Measurements from ENCODE around the gene MFSD6L.

The MFSD6L gene

DNA sequence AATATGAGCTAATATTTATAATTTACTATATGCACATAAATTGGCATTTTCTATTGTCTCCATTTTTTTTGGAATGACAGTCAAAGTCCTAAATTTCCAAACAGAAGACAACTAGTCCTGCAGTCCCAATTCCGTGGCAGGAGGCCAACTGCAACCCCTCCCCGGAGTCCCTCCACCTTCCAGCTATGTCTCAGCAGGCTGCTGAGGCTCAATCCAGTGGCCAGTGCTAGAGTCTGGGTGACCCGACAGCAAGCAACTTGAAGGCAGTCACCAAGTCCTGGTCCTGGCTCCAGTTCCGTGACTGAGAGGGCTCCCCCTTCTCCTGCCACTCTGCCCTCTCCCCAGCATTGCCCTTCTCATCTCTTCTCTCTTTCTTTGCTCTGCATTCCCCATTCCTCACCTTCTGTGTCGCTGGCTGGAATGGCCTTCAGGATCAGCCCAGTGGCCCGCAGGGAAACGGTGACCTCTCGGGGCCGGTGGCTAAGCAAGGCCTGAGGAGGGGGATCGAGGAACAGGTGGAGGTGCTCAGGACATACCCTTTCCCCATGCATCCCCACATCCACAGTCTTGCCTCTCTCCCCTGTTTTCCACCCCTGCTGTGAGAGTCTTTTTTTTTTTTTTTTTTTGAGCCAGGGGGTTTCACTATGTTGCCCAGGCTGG, 22.4 kb upstream of the MFSD6L start:
- H3K27ac ChIP-seq (ENCODE audit: low read depth, low read length), result no peak overlapping the region
- no peaks in the 10 kb centered on the region for H3K9me2 ChIP-seq (replicated peaks; ENCODE audit: insufficient read depth, low read length)
- TF ChIP-seq EZH2phosphoT487 (conservative IDR thresholded peaks at IDR 0.05; ENCODE audit: low read length), result no peak
- TF ChIP-seq, protein P1, sequence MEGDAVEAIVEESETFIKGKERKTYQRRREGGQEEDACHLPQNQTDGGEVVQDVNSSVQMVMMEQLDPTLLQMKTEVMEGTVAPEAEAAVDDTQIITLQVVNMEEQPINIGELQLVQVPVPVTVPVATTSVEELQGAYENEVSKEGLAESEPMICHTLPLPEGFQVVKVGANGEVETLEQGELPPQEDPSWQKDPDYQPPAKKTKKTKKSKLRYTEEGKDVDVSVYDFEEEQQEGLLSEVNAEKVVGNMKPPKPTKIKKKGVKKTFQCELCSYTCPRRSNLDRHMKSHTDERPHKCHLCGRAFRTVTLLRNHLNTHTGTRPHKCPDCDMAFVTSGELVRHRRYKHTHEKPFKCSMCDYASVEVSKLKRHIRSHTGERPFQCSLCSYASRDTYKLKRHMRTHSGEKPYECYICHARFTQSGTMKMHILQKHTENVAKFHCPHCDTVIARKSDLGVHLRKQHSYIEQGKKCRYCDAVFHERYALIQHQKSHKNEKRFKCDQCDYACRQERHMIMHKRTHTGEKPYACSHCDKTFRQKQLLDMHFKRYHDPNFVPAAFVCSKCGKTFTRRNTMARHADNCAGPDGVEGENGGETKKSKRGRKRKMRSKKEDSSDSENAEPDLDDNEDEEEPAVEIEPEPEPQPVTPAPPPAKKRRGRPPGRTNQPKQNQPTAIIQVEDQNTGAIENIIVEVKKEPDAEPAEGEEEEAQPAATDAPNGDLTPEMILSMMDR (IDR thresholded peaks at IDR 0.05; ENCODE audit: insufficient read depth, low read length, poor library complexity, severe bottlenecking), result no peak
- no peaks in the 10 kb centered on the region for H3K27me3 ChIP-seq (ENCODE audit: low read length)
- no peak overlapping the region for H3K4me3 ChIP-seq (ENCODE audit: insufficient read depth, low read length, poor library complexity, severe bottlenecking)
- H3K36me3 ChIP-seq (ENCODE audit: low read length), result no peaks in the 10 kb centered on the region
- no peak overlapping the region for H3K4me2 ChIP-seq (ENCODE audit: low read depth, low read length, poor library complexity, severe bottlenecking)
- no peaks in the 10 kb centered on the region for H3F3A ChIP-seq (ENCODE audit: insufficient read depth)
- no peak overlapping the region for H2AFZ ChIP-seq (ENCODE audit: low read depth, low read length, severe bottlenecking)
- H3K79me2 ChIP-seq (ENCODE audit: insufficient read depth, low read length), result no peaks in the 10 kb centered on the region
- H4K20me1 ChIP-seq (ENCODE audit: low read depth, low read length), result no peaks in the 10 kb centered on the region
- H3K9me3 ChIP-seq (ENCODE audit: insufficient read depth, low read length), result peaks cover 7% of the 10 kb centered on the region; the same call in 1 of the 2 replicates
- no peak overlapping the region for H3K9ac ChIP-seq (ENCODE audit: low read length)

DNA sequence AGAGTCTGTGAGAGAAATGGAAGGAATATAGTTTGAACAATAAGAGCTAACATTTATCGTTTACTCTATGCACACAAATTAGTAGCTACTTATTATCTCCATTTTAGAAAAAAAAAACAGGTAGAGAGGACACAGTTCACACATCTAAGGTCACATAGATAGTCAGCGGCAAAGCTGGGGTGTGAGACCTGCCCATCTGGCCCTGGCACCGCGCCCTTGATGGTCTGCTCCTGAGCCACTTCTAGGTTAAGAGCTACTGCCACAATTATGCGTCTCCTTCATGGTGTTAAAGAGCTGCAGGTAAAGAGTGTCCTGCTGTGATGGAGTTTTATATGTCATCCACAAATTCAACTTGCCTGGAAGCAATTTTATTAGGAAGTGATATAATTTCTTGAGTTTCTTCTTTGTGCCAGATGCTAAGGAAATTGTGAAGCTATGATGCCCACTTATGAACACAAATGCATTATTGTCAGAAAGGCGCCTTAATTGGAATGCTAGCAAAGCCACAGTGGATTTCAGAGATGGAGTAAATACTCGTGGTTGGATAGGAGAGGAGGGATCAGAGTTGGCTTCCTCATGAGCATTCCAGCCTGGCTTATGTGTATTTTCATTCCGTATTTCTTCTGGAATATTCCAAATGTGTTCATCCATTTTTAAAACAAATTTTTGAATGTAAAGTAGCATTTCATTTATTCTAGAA, 21.3 kb upstream of the MFSD6L start:
- no peaks in the 10 kb centered on the region for H4K20me1 ChIP-seq (ENCODE audit: low read depth, low read length)
- no peaks in the 10 kb centered on the region for H3F3A ChIP-seq (ENCODE audit: insufficient read depth)
- H3K4me2 ChIP-seq (ENCODE audit: low read depth, low read length, poor library complexity, severe bottlenecking), result no peak overlapping the region
- H3K36me3 ChIP-seq (ENCODE audit: low read length), result no peaks in the 10 kb centered on the region
- no peak overlapping the region for H3K9ac ChIP-seq (ENCODE audit: low read length)
- H2AFZ ChIP-seq (ENCODE audit: low read depth, low read length, severe bottlenecking), result no peak overlapping the region
- H3K9me3 ChIP-seq (ENCODE audit: insufficient read depth, low read length), result peaks cover 7% of the 10 kb centered on the region; the same call in 1 of the 2 replicates
- H3K79me2 ChIP-seq (ENCODE audit: insufficient read depth, low read length), result no peaks in the 10 kb centered on the region
- no peak overlapping the region for H3K4me3 ChIP-seq (ENCODE audit: insufficient read depth, low read length, poor library complexity, severe bottlenecking)
- H3K9me2 ChIP-seq (replicated peaks; ENCODE audit: insufficient read depth, low read length), result no peaks in the 10 kb centered on the region
- H3K27me3 ChIP-seq (ENCODE audit: low read length), result no peaks in the 10 kb centered on the region
- H3K27ac ChIP-seq (ENCODE audit: low read depth, low read length), result no peak overlapping the region
- TF ChIP-seq, protein P1 (IDR thresholded peaks at IDR 0.05; ENCODE audit: insufficient read depth, low read length, poor library complexity, severe bottlenecking), result no peak
- no peak for TF ChIP-seq EZH2phosphoT487 (conservative IDR thresholded peaks at IDR 0.05; ENCODE audit: low read length)

DNA sequence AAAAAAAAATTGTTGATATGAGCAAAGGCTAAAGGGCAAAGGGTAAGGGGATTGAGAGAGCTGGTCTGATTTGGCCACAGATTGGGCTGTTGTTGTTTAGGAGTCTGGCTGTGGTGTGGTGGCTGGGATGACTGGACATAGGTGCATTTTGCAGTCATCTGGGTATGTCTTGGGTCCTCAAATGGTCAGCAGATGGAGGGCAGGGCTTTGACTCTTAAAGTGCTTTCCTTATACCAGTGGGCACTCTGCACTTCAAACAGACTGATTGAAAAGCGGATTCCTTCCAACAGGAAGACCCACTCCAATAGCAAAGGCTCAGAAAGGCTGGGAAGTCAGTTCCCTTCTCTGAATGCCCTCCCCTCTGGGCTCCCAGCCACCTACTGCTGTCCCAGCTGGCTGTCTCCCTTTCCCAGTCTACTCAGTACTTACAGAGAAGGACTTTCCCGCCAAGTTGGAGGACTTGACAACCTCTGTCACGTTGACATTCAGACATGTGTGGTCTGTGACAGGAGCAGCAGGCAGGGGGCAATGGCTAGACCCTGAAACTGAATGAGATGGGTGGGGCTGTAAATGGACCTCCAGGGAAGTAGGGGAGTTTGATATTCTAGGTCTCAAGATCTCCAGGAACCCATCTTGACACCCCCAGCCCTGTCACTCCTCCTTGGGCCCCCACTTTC, 19.6 kb upstream of the MFSD6L start:
- Histone ChIP-seq H3K27ac (ENCODE audit: low read depth, low read length) (no peak overlapping the region), H2AFZ (ENCODE audit: low read depth, low read length, severe bottlenecking) (no peak overlapping the region), H3K79me2 (ENCODE audit: insufficient read depth, low read length) (no peaks in the 10 kb centered on the region), H3F3A (ENCODE audit: insufficient read depth) (no peaks in the 10 kb centered on the region), H3K4me2 (ENCODE audit: low read depth, low read length, poor library complexity, severe bottlenecking) (no peak overlapping the region), H3K9me3 (ENCODE audit: insufficient read depth, low read length) (no peaks in the 10 kb centered on the region), H3K4me3 (ENCODE audit: insufficient read depth, low read length, poor library complexity, severe bottlenecking) (no peak overlapping the region), H3K27me3 (ENCODE audit: low read length) (no peaks in the 10 kb centered on the region), H3K9ac (ENCODE audit: low read length) (no peak overlapping the region), H3K36me3 (ENCODE audit: low read length) (no peaks in the 10 kb centered on the region), H4K20me1 (ENCODE audit: low read depth, low read length) (no peaks in the 10 kb centered on the region), H3K9me2 (replicated peaks; ENCODE audit: insufficient read depth, low read length) (no peaks in the 10 kb centered on the region)
- no peak for TF ChIP-seq EZH2phosphoT487 (conservative IDR thresholded peaks at IDR 0.05; ENCODE audit: low read length)
- TF ChIP-seq, protein P1 (IDR thresholded peaks at IDR 0.05; ENCODE audit: insufficient read depth, low read length, poor library complexity, severe bottlenecking), result no peak

Data from SU-DHL-6 (cell line).